Measurements from ENCODE around the gene CDH23. TPM values are rescaled to one million over a fixed set of nuclear protein-coding genes. Genes with fewer than 3 reads are reported as not detected.

Gene CDH23
- total and polyA plus RNA-seq, 9 of the 15 experiments (the other 6 are each of a cell fraction or from before 2014, with no cell fraction given), result 0.18 to 1.2 (median 0.47) TPM

- TF ChIP-seq ZNF584 (CRISPR knock-in tag; IDR thresholded peaks at IDR 0.05; ENCODE audit: low read depth) (no peak), SP2 (IDR thresholded peaks at IDR 0.05; ENCODE audit: extremely low read depth, low read depth, low read length, poor library complexity, severe bottlenecking) (no peak), TRIM28 (IDR thresholded peaks at IDR 0.05) (no peak), L3MBTL2 (IDR thresholded peaks at IDR 0.05) (no peak), NONO (IDR thresholded peaks at IDR 0.05; ENCODE audit: low read depth in 2 of 2, low read length in 1 of 2) (no peak), HSF4 (CRISPR knock-in tag; IDR thresholded peaks at IDR 0.05; ENCODE audit: borderline replicate concordance) (no peak), CXXC5 (CRISPR knock-in tag; IDR thresholded peaks at IDR 0.05) (no peak)
These were observed 35.1 kb upstream of the CDH23 start (continued) for GRCh38 chr10:71361581-71361980.

GRCh38 chr10:71362141-71362540, 34.6 kb upstream of the CDH23 start:
- H3K9ac ChIP-seq (ENCODE audit: insufficient read depth in 1 of 2, low read depth in 2 of 2, low read length in 2 of 2), result no peak overlapping the region
- H2AFZ ChIP-seq (ENCODE audit: low read depth, low read length), result no peak overlapping the region
- H3K4me2 ChIP-seq (ENCODE audit: insufficient read depth, low read length), result no peak overlapping the region
- in situ Hi-C loops (cut with MboI), result no loop called here
- no TSS peak for BruUV-seq (replicated peaks)
- intact Hi-C loops (cut with micrococcal nuclease), result no loop called here
- H3K36me3 ChIP-seq (ENCODE audit: control insufficient read depth, insufficient read depth, low read length), result peaks cover 7% of the 10 kb centered on the region; the same call in 1 of the 3 replicates
- no peaks in the 10 kb centered on the region for H3K9me3 ChIP-seq (replicated peaks; ENCODE audit: control insufficient read depth, insufficient read depth, low read depth, low read length)
- H3K9me1 ChIP-seq (ENCODE audit: control insufficient read depth, insufficient read depth, low read length), result no peaks in the 10 kb centered on the region
- H3K27me3 ChIP-seq (ENCODE audit: control insufficient read depth in 2 of 2, insufficient read depth in 2 of 2, low read length in 2 of 2), result no peaks in the 10 kb centered on the region; a peak in 1 of 5 replicates
- CTCF ChIA-PET (ENCODE audit: low intra/inter-chr PET ratio), result no interaction called here
- ATAC-seq (no peak), FAIRE-seq (no peak), DNase-seq (ENCODE audit: extremely low read depth in 1 of 4, low spot score in 3 of 4) (no peak)
- H3K4me3 ChIP-seq, result no peak overlapping the region
- POLR2A ChIA-PET, result interaction anchor here (0.6 kb wide), 2 partner anchors 18 to 39 kb away, joined by 3 read pairs; no protein-coding TSS in a partner anchor
- TF ChIP-seq NFE2L1 (tag; IDR thresholded peaks at IDR 0.05; ENCODE audit: borderline replicate concordance, low read depth) (no peak), ZFP36 (IDR thresholded peaks at IDR 0.05; ENCODE audit: low read depth, low read length, partially characterized antibody) (no peak), GATA2 (CRISPR knock-in tag; IDR thresholded peaks at IDR 0.05) (no peak), ZNF354B (CRISPR knock-in tag; IDR thresholded peaks at IDR 0.05) (no peak), ZBTB17 (CRISPR knock-in tag; IDR thresholded peaks at IDR 0.05) (no peak), ZNF274 (IDR thresholded peaks at IDR 0.05; ENCODE audit: borderline replicate concordance, low read depth, low read length) (no peak), POLR2A (conservative IDR thresholded peaks at IDR 0.05) (no peak), KLF1 (tag; IDR thresholded peaks at IDR 0.05) (no peak), MTA3 (IDR thresholded peaks at IDR 0.05; ENCODE audit: borderline replicate concordance) (no peak), ZNF184 (CRISPR knock-in tag; IDR thresholded peaks at IDR 0.05) (no peak), KHSRP (IDR thresholded peaks at IDR 0.05) (no peak), ZNF347 (CRISPR knock-in tag; IDR thresholded peaks at IDR 0.05; ENCODE audit: low read depth) (no peak), GABPA (tag; conservative IDR thresholded peaks at IDR 0.05; ENCODE audit: low read depth) (no peak), HCFC1 (IDR thresholded peaks at IDR 0.05; ENCODE audit: low read depth, low read length) (no peak), PRMT5 (CRISPR knock-in tag; IDR thresholded peaks at IDR 0.05) (no peak)
- peaks cover 24 to 26% of the 10 kb centered on the region in 2 experiments for H3K4me1 ChIP-seq (replicated peaks in 1 of 2; ENCODE audit: control insufficient read depth in 2 of 2, insufficient read depth in 2 of 2, low read length in 2 of 2)
- H3K79me2 ChIP-seq (ENCODE audit: control insufficient read depth, insufficient read depth, low read length), result no peaks in the 10 kb centered on the region
- no peaks in the 10 kb centered on the region for H4K20me1 ChIP-seq (replicated peaks; ENCODE audit: control insufficient read depth, insufficient read depth, low read length)
- 76% methylated on average over 15 of the region's 16 CpGs for WGBS (ENCODE audit: insufficient coverage, low coverage, missing lambda C conversion rate)
- no peak overlapping the region for H3K27ac ChIP-seq (ENCODE audit: extremely low read depth, low read depth, low read length)
